Left forelimb (tissue), 1 donor: ENCODE measurements around the gene DOCK2.
"Not testable (repeated sequence)": the region's sequence is repeated elsewhere in the genome, so short reads cannot be mapped to it uniquely, and the experiment has no call there.

Experiments used
- DNase-seq: peaks from one replicate; pipeline ENCODE4 v3.0.0-alpha.2; 2018; ENCODE audit warnings: low spot score

The DOCK2 gene

GRCh38 chr5:170057311-170057710 is 420.2 kb downstream of the DOCK2 start:
- DNase-seq = no peak

GRCh38 chr5:170059221-170059620 is 422.1 kb downstream of the DOCK2 start:
- no peak for DNase-seq

- DNase-seq = no peak
Observed at GRCh38 chr5:170067152-170067551, 430.1 kb downstream of the DOCK2 start.

GRCh38 chr5:170067574-170068170 is 430.6 kb downstream of the DOCK2 start:
- DNase-seq = no peak

GRCh38 chr5:170069512-170069911 is 432.4 kb downstream of the DOCK2 start:
- no peak for DNase-seq

- DNase-seq = no peak
Observed at GRCh38 chr5:170070556-170071412, 433.7 kb downstream of the DOCK2 start.

- no peak for DNase-seq
Observed at GRCh38 chr5:170071748-170072147, 434.7 kb downstream of the DOCK2 start.

GRCh38 chr5:170075696-170076095 is 438.6 kb downstream of the DOCK2 start:
- no peak for DNase-seq

GRCh38 chr5:170076211-170076610 is 439.1 kb downstream of the DOCK2 start:
- no peak for DNase-seq

- no peak for DNase-seq
Observed at GRCh38 chr5:170076739-170077138, 439.7 kb downstream of the DOCK2 start.

- no peak for DNase-seq
Observed at GRCh38 chr5:170077526-170077925, 440.5 kb downstream of the DOCK2 start.

GRCh38 chr5:170078458-170078857 is 441.4 kb downstream of the DOCK2 start:
- DNase-seq = no peak

GRCh38 chr5:170078931-170079330 is 441.9 kb downstream of the DOCK2 start:
- no peak for DNase-seq

GRCh38 chr5:170080217-170080616 is 443.1 kb downstream of the DOCK2 start:
- no peak for DNase-seq

- no peak for DNase-seq
Observed at GRCh38 chr5:170080786-170081445, 443.8 kb downstream of the DOCK2 start.

- no peak for DNase-seq
Observed at GRCh38 chr5:170081616-170082015, 444.5 kb downstream of the DOCK2 start.

- no peak for DNase-seq
Observed at GRCh38 chr5:170082701-170083100, 445.6 kb downstream of the DOCK2 start.

GRCh38 chr5:170087168-170087817 is 450.2 kb downstream of the DOCK2 start:
- DNase-seq = peak; percentile 37

- DNase-seq = no peak
Observed at GRCh38 chr5:170092455-170093101, 455.5 kb downstream of the DOCK2 start.

- not testable (repeated sequence) for DNase-seq
Observed at GRCh38 chr5:170094329-170094728, 457.3 kb downstream of the DOCK2 start.

- no peak for DNase-seq
Observed at GRCh38 chr5:170095646-170096045, 458.6 kb downstream of the DOCK2 start.

GRCh38 chr5:170097934-170098333 is 460.9 kb downstream of the DOCK2 start:
- no peak for DNase-seq
